ENCODE measurements around the gene BPIFB3.

DNA sequence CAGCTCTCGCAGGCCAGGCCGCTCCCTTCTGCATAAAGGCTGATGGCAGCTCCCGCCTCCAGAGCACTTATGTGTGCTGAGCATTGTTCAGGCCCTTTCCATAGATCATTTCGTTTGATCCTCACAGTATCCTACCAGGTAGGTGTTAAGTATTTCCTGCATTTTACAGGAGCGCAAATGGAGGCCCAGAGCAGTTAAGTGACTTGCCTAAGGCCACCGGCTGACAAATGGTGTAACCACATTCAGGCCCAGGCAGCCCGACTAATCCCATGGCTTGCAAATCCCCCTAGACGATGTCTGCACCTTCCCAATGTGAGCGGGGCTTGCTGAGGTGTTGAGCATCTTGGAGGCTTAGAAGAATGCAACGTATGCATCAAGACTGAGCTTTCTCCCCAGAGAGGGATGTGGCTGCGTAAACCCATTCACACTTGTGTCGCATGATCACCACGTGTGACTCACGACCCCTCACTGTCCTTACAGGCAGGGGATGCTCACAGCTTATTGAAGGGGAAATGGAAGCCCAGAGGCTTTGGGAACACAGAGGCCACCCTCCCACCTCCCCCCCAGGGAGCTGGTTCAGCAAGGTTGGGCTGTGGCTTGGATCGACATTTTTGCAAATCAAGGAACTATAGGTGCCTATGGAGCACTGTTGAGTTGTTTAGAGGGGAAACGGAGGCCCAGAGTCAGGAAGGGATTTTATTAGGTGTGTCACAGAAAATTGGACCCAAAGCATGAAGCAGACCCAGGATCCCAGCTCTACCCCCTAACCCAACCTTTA, 39.2 kb upstream of the BPIFB3 start:
- TF ChIP-seq, protein P1, sequence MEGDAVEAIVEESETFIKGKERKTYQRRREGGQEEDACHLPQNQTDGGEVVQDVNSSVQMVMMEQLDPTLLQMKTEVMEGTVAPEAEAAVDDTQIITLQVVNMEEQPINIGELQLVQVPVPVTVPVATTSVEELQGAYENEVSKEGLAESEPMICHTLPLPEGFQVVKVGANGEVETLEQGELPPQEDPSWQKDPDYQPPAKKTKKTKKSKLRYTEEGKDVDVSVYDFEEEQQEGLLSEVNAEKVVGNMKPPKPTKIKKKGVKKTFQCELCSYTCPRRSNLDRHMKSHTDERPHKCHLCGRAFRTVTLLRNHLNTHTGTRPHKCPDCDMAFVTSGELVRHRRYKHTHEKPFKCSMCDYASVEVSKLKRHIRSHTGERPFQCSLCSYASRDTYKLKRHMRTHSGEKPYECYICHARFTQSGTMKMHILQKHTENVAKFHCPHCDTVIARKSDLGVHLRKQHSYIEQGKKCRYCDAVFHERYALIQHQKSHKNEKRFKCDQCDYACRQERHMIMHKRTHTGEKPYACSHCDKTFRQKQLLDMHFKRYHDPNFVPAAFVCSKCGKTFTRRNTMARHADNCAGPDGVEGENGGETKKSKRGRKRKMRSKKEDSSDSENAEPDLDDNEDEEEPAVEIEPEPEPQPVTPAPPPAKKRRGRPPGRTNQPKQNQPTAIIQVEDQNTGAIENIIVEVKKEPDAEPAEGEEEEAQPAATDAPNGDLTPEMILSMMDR (IDR thresholded peaks at IDR 0.05): no peak
- TF ChIP-seq EZH2 (IDR thresholded peaks at IDR 0.05) (no peak), EZH2phosphoT487 (IDR thresholded peaks at IDR 0.05) (no peak)

Data from neural progenitor cell (in vitro differentiated cells).